Ectodermal cell (in vitro differentiated cells): ENCODE data around the gene KIFC1. TPM values are rescaled to one million over a fixed set of nuclear protein-coding genes. Genes with fewer than 3 reads are reported as not detected.
"Not testable (repeated sequence)": the region's sequence is repeated elsewhere in the genome, so short reads cannot be mapped to it uniquely, and the experiment has no call there.

Experiments used
- H3K27ac ChIP-seq: 2 replicates; pipeline ENCODE4 v1.7.0; 2013; ENCODE audit warnings: mild to moderate bottlenecking, low read depth, low read length; ENCODE audit not compliant: insufficient read depth, poor library complexity, severe bottlenecking
- H3K27me3 ChIP-seq: 2 replicates; pipeline ENCODE4 v1.7.0; 2013; ENCODE audit warnings: mild to moderate bottlenecking, low read length; ENCODE audit not compliant: insufficient read depth, control insufficient read depth, poor library complexity, severe bottlenecking
- H3K36me3 ChIP-seq: one replicate; pipeline ENCODE4 v1.7.0; 2013; ENCODE audit warnings: low read length; ENCODE audit not compliant: control insufficient read depth, insufficient read depth
- H3K4me1 ChIP-seq: one replicate; pipeline ENCODE4 v1.7.0; 2013; ENCODE audit warnings: low read length; ENCODE audit not compliant: control insufficient read depth, insufficient read depth
- H3K4me3 ChIP-seq: 2 replicates; pipeline ENCODE4 v1.7.0; 2013; ENCODE audit warnings: low read depth, low read length, control low read depth; ENCODE audit not compliant: insufficient read depth
- H3K9me3 ChIP-seq: 2 replicates; pipeline ENCODE4 v1.7.0; 2013; ENCODE audit warnings: mild to moderate bottlenecking, low read length, moderate library complexity; ENCODE audit not compliant: control insufficient read depth
- WGBS, 2 experiments: methylation state at CpG; one replicate each; pipeline ENCODE4 v1.1.7; 2013; ENCODE audit warnings: missing lambda C conversion rate in 2 of 2; 5-methylcytosine and 5-hydroxymethylcytosine counted together
- polyA plus RNA-seq, 4 experiments: library from polyadenylated mRNA; stranded (reverse); fragments of 50-300 nt; gene quantifications; one replicate each; pipeline ENCODE4 v1.2.3, GENCODE V29; 2013

Gene KIFC1, protein sequence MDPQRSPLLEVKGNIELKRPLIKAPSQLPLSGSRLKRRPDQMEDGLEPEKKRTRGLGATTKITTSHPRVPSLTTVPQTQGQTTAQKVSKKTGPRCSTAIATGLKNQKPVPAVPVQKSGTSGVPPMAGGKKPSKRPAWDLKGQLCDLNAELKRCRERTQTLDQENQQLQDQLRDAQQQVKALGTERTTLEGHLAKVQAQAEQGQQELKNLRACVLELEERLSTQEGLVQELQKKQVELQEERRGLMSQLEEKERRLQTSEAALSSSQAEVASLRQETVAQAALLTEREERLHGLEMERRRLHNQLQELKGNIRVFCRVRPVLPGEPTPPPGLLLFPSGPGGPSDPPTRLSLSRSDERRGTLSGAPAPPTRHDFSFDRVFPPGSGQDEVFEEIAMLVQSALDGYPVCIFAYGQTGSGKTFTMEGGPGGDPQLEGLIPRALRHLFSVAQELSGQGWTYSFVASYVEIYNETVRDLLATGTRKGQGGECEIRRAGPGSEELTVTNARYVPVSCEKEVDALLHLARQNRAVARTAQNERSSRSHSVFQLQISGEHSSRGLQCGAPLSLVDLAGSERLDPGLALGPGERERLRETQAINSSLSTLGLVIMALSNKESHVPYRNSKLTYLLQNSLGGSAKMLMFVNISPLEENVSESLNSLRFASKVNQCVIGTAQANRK
- 106 TPM for polyA plus RNA-seq (2013, experiment 1 of 4)
- 82.4 TPM for polyA plus RNA-seq (2013, experiment 2 of 4)
- polyA plus RNA-seq (2013, experiment 3 of 4), result 94.9 TPM
- 85.8 TPM for polyA plus RNA-seq (2013, experiment 4 of 4)

DNA sequence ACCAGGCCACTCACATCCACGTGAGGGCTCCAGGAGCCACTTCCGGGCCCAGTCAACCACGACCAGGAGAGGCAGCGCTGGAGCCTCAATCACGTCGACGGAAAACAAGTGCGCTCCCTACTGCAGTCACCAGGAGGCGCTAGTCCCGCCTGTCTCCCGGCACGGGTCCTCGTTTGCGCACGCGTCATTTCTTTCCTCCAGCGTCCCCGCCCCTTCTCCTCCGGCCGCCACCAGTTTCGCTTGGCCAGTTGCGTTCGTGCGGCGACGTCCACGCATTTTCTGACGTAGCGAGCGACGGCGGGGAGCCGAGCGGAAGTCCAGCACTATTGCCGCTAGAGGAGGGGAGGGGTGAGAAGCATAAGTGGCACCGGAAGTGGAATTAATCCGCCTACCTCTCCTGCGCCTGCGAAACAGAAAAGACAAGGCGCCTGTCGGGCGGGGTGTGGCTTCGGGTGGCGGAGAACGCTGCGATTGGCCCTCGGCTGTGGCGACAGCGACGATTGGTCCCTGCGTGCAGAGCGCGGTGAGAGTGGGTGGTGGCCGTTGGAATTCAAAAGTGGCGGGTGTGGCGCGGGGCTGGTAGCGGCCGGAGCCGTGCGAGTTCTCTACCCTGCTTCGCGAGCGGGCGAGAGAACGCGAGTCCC lies at the start of gene KIFC1:
TSS of gene KIFC1 (plus strand) at position 546 of the 644 bp plus-strand sequence. CDS start 163 bp downstream, outside the sequence.
- no peaks in the 10 kb centered on the region for H3K27me3 ChIP-seq
- 0% methylated on average over 67 of the region's 67 CpGs for WGBS, 2 experiments
- H3K27ac ChIP-seq, result peak within 1 kb of the TSS; percentile 77
- peaks cover 19% of the 10 kb centered on the region for H3K4me1 ChIP-seq
- no peaks in the 10 kb centered on the region for H3K36me3 ChIP-seq
- no peaks in the 10 kb centered on the region for H3K9me3 ChIP-seq
- H3K4me3 ChIP-seq, result peak within 1 kb of the TSS; percentile 99

DNA sequence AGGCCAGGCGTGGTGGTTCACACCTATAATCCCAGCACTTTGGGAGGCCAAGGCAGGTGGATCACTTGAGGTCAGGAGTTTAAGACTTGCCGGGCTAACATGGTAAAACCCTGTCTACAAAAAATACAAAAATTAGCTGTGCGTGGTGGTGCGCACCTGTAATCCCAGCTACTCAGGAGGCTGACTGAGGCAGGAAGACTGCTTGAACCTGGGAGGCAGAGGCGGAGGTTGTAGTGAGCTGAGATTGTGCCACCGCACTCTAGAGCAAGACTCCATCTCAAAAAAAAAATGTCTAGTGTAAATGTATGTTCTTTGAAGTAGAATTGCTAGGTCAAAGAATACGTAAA lies 48.0 kb upstream of the KIFC1 start:
- not testable (repeated sequence) for H3K4me1 ChIP-seq, H3K36me3 ChIP-seq, H3K4me3 ChIP-seq, H3K9me3 ChIP-seq, H3K27ac ChIP-seq, H3K27me3 ChIP-seq
- 92 to 94% methylated on average over 7 of the region's 7 CpGs for WGBS, 2 experiments

DNA sequence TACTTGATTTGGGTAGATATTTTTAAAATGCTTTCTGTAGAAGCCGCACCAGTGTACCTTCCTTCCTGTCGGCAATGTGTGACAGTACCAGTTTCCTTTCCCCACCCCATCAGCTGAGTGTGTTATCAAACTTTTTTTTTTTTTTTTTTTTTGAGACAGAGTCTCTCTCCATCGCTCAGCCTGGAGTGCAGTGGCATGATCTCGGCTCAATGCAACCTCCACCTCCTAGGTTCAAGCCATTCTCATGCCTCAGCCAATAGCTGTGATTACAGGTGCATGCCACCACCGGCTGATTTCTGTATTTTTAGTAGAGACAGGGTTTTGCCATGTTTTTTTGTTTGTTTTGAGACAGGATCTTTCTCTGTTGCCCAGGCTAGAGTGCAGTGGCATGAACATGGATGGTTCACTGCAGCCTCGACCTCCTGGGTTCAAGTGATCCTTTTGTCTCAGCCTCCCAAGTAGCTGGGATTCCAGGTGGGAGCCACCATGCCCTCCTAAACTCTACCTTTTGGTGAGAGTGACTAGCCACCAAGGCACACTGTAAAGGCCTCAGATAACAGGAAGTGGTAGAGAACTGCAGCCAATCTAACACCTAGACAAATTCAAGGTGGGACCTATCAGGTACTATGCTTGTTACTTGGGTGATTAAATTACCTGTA lies 47.5 kb upstream of the KIFC1 start:
- Histone ChIP-seq H3K27me3 (no peaks in the 10 kb centered on the region), H3K36me3 (no peaks in the 10 kb centered on the region), H3K9me3 (no peaks in the 10 kb centered on the region), H3K4me1 (no peaks in the 10 kb centered on the region), H3K27ac (no peak overlapping the region), H3K4me3 (no peak overlapping the region)
- WGBS, 2 experiments, result 90% methylated on average over 6 of the region's 6 CpGs

DNA sequence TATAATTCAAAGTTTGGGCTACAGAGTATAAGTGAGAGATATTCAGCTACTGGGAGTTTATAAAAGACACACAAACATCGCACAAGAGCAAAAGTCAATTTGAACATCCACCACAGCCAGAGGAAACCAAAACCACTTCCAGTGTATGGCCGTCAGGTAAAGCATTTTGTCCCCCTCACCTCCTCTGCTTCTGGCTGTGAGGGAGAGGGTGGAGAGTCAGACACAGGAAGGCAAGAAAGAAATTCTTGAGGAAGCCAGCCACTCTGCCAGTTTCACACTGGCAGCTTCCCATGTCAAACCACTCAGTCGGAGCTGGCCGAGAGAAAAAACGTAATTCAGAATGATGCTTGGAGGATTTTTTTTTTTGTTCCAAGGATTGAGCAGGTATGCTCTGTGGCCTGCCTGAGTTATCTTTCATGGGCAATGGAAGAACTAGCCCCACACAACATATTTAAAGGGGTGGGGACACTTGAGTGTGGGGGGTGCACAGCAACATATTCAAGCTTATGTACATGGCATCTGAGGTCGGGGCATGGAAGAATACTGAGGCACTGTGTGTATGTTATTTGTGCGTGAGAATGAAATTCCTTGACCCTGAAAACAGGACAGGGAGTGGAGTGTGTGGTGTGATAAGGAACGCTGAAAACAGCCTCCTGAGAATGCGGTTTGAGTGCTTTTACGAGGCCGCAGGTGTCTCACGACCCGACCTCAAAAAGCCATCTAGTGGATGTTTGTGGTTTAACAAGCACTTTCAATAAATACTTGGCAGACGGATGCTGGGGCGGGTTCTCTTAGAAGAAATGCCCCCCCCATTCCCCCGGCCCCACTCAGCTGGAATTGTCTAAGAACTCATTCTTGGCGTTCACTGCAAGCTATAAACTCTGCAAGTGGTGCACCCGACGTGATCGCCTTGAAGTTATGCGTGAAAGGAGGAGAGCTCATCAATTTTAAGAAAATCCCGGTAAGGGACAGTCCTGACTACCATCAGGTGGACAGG lies 46.6 kb upstream of the KIFC1 start:
- no peak overlapping the region for H3K4me3 ChIP-seq
- no peaks in the 10 kb centered on the region for H3K36me3 ChIP-seq
- H3K9me3 ChIP-seq, result no peaks in the 10 kb centered on the region
- H3K27ac ChIP-seq, result no peak overlapping the region
- 32 to 33% methylated on average over 22 of the region's 22 CpGs for WGBS, 2 experiments
- H3K4me1 ChIP-seq, result no peaks in the 10 kb centered on the region
- H3K27me3 ChIP-seq, result no peaks in the 10 kb centered on the region

DNA sequence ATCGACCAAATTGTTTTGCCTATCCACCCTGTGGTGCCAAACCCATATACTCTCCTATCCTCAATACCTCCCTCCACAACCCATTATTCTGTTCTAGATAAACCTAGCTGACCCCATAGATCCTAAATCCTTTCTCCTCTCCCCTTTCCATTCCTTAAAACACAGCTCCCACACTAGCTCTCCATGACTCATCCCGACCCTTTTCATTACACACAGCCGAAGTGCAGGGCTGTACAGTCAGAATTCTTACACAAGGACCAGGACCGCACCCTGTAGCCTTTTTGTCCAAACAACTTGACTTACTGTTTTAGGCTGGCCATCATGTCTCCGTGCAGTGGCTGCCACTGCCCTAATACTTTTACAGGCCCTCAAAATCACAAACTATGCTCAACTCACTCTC lies 44.7 kb upstream of the KIFC1 start:
- H3K4me3 ChIP-seq, H3K4me1 ChIP-seq, H3K27ac ChIP-seq, H3K27me3 ChIP-seq, H3K36me3 ChIP-seq, H3K9me3 ChIP-seq: not testable (repeated sequence)
- 93 to 94% methylated on average over 5 of the region's 5 CpGs for WGBS, 2 experiments

DNA sequence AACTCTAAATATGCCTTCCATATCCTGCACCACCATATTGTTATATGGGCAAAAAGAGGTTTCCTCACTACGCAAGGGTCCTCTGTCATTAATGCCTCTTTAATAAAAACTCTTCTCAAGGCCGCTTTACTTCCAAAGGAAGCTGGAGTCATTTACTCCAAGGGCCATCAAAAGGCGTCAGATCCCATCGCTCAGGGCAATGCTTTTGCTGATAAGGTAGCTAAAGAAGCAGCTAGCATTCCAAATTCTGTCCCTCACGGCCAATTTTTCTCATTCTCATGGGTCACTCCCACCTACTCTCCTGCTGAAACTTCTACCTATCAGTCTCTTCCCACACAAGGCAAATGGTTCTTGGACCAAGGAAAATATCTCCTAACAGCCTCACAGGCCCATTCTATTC lies 43.8 kb upstream of the KIFC1 start:
- 92% methylated on average over 5 of the region's 5 CpGs for WGBS, 2 experiments
- no peak overlapping the region for H3K27ac ChIP-seq
- H3K9me3 ChIP-seq, result no peaks in the 10 kb centered on the region
- no peaks in the 10 kb centered on the region for H3K36me3 ChIP-seq
- no peaks in the 10 kb centered on the region for H3K4me1 ChIP-seq
- H3K4me3 ChIP-seq, result no peak overlapping the region
- H3K27me3 ChIP-seq, result no peaks in the 10 kb centered on the region

DNA sequence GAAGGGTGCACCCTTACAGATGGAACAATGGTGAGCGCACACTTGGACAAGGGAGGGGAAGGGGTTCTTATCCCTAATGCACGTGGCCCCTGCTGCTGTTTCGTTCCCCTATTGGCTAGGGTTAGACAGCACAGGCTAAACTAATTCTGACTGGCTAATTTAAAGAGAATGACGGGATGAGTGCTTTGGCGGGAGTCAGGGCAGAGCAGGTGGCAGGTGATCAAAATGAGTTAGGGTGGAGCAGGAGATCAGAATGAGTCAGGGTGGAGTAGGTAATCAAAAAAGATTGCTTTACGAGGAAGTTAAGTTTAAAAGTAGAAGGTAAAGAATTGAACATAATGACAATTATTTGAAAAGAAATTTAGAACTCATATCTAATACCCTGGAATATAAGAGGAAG lies 35.8 kb upstream of the KIFC1 start:
- H3K27ac ChIP-seq, H3K4me1 ChIP-seq, H3K27me3 ChIP-seq, H3K36me3 ChIP-seq, H3K9me3 ChIP-seq, H3K4me3 ChIP-seq: not testable (repeated sequence)
- WGBS, 2 experiments, result 89 to 93% methylated on average over 6 of the region's 6 CpGs

DNA sequence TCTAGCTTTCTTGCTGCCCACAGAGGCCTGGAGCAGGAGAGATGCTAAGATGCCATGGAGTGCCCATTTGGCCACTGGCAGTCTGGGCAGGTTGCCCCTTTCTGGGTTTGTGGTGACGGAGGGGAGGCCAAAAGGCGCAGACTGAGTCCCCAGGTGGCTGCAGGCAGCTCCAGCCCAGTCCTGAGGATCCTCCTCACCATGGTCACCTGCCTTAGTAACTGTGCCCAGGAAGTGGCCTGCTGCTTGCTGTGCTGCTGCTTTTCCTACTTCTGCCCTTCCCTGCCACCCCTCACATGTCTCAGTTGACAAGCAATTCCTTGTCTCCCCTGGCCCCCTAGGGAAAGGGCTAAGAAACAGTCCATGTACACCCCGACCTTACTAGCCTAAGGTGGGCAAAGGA lies 35.3 kb upstream of the KIFC1 start:
- WGBS, 2 experiments, result 87 to 88% methylated on average over 3 of the region's 3 CpGs
- Histone ChIP-seq H3K27ac (no peak overlapping the region), H3K27me3 (no peaks in the 10 kb centered on the region), H3K36me3 (no peaks in the 10 kb centered on the region), H3K4me3 (no peak overlapping the region), H3K9me3 (no peaks in the 10 kb centered on the region), H3K4me1 (no peaks in the 10 kb centered on the region)

DNA sequence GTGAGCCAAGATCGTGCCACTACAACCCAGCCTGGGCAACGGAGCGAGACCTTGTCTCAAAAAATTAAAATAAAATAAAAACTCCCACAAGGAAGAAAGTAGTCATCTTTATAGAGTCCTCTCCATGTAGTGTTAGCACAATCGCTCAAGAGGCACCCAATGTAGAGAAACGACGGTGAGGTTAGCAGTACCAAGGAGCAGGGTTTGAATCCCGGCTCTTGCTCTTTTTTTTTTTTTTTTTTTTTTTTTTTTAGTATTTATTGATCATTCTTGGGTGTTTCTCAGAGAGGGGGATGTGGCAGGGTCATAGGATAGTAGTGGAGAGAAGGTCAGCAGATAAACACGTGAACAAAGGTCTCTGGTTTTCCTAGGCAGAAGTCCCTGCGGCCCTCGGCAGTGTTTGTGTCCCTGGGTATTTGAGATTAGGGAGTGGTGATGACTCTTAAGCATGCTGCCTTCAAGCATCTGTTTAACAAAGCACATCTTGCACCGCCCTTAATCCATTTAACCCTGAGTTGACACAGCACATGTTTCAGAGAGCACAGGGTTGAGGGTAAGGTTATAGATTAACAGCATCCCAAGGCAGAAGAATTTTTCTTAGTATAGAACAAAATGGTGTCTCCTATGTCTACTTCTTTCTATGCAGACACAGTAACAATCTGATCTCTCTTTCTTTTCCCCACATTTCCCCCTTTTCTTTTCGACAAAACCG lies 34.3 kb upstream of the KIFC1 start:
- not testable (repeated sequence) for H3K36me3 ChIP-seq, H3K4me1 ChIP-seq, H3K27me3 ChIP-seq, H3K9me3 ChIP-seq, H3K27ac ChIP-seq, H3K4me3 ChIP-seq
- WGBS, 2 experiments, result 79 to 83% methylated on average over 10 to 11 of the region's 13 CpGs
